GM18951 (cell line): ENCODE results near the gene STH.

Experiments
- POLR2A ChIP-seq: IDR thresholded peaks from 4 replicates; pipeline ENCODE4 v1.6.1; 2011; ENCODE audit warnings: mild to moderate bottlenecking; ENCODE audit not compliant: insufficient read length, insufficient read depth; ENCODE audit errors: extremely low read depth
- in situ Hi-C: fragments of 300-500 bp; cut with MboI; formaldehyde crosslinking; loops from one replicate; pipeline ENCODE4 v1.12.0; 2022; ENCODE audit warnings: low sequenced_read_pairs, mixed read lengths, inconsistent platforms; ENCODE audit not compliant: unreplicated experiment

Gene STH

GRCh38 chr17:46045639-46046038, 46.6 kb downstream of the STH start:
- no peak for TF ChIP-seq POLR2A
- in situ Hi-C loops, result no loop called here

GRCh38 chr17:46046957-46047356, 47.9 kb downstream of the STH start:
- in situ Hi-C loops, result no loop called here

GRCh38 chr17:46047398-46047797, 48.3 kb downstream of the STH start:
- TF ChIP-seq POLR2A, result no peak
- in situ Hi-C loops, result no loop called here

More at GRCh38 chr17:46046957-46047356, 47.9 kb downstream of the STH start:
- no peak for TF ChIP-seq POLR2A

GRCh38 chr17:46047856-46048255, 48.8 kb downstream of the STH start:
- in situ Hi-C loops, result no loop called here
- no peak for TF ChIP-seq POLR2A
